T-helper 17 cell (primary cell): ENCODE results near the gene MGAT5. TPM values are rescaled to one million over a fixed set of nuclear protein-coding genes. Genes with fewer than 3 reads are reported as not detected.

Experiments used
- ATAC-seq: fragments of 150-1000 bp; cut with Tn5 transposase; 2 replicates; pipeline ENCODE4 v1.10.0; 2021; ENCODE audit warnings: mild to moderate bottlenecking, moderate library complexity
- DNase-seq, 3 donors: peaks; one replicate each; pipeline versions ENCODE4 v3.0.0 to v3.0.0-alpha.2; 2020 to 2021
- H3K9me3 ChIP-seq: one replicate; pipeline ENCODE4 v1.7.0; 2013; ENCODE audit warnings: low read length, mild to moderate bottlenecking; ENCODE audit not compliant: control insufficient read depth, poor library complexity, severe bottlenecking
- H3K27ac Mint-ChIP-seq: one replicate; pipeline ENCODE4 v1.8.0; 2022; ENCODE audit warnings: mild to moderate bottlenecking, moderate library complexity, mixed read lengths
- H3K27me3 Mint-ChIP-seq: one replicate; pipeline ENCODE4 v1.8.0; 2022; ENCODE audit warnings: mixed read lengths
- H3K36me3 Mint-ChIP-seq: one replicate; pipeline ENCODE4 v1.8.0; 2022; ENCODE audit warnings: low read depth, mixed read lengths
- H3K4me1 Mint-ChIP-seq: one replicate; pipeline ENCODE4 v1.8.0; 2022; ENCODE audit warnings: mild to moderate bottlenecking, mixed read lengths
- H3K4me3 Mint-ChIP-seq: one replicate; pipeline ENCODE4 v1.8.0; 2022; ENCODE audit warnings: mild to moderate bottlenecking, moderate library complexity, mixed read lengths
- total RNA-seq, 4 donors: library from RNA in 2 of 4; stranded (reverse) in 2 of 4; gene quantifications; one replicate each; pipeline ENCODE4 v1.2.3 and lab custom pipeline; 2022 to 2026

The MGAT5 gene, protein sequence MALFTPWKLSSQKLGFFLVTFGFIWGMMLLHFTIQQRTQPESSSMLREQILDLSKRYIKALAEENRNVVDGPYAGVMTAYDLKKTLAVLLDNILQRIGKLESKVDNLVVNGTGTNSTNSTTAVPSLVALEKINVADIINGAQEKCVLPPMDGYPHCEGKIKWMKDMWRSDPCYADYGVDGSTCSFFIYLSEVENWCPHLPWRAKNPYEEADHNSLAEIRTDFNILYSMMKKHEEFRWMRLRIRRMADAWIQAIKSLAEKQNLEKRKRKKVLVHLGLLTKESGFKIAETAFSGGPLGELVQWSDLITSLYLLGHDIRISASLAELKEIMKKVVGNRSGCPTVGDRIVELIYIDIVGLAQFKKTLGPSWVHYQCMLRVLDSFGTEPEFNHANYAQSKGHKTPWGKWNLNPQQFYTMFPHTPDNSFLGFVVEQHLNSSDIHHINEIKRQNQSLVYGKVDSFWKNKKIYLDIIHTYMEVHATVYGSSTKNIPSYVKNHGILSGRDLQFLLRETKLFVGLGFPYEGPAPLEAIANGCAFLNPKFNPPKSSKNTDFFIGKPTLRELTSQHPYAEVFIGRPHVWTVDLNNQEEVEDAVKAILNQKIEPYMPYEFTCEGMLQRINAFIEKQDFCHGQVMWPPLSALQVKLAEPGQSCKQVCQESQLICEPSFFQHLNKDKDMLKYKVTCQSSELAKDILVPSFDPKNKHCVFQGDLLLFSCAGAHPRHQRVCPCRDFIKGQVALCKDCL
- total RNA-seq (100 to 1,000 TPM; 120 to 127 TPM), total RNA-seq (lab: John Stamatoyannopoulos, UW) (197 to 203 reads per million in 2 donors)

DNA sequence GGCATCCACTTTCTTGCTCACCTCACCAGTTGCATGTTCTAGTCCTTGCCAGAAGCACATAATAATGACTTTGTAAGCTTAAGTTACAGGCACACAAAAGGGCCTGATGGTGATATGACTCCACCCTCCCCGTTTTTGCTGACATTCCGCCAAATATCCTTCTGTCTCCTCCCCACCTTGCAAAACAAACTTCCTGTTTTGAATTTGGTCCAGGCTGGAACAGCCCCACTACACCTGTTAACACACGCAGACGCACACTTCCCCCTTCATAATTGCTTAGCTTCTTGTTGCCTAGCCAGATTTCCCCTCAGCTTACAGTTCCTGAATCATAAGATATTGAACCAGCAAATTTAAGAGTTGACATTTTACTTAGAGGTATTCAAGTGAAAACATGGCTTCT lies at the start of gene MGAT5:
Gene MGAT5, plus strand, starts transcription at position 269 of the 400 bp plus-strand sequence. CDS start 332 bp downstream, outside the sequence.
- H3K4me1 Mint-ChIP-seq = peaks cover 74% of the 10 kb centered on the region
- H3K4me3 Mint-ChIP-seq = peak within 1 kb of the TSS; percentile 39
- no peaks in the 10 kb centered on the region for H3K9me3 ChIP-seq
- peaks cover 5% of the 10 kb centered on the region for H3K36me3 Mint-ChIP-seq
- H3K27me3 Mint-ChIP-seq = no peaks in the 10 kb centered on the region
- DNase-seq (no peak), ATAC-seq (no peak)
- H3K27ac Mint-ChIP-seq = peak within 1 kb of the TSS; percentile 90

DNA sequence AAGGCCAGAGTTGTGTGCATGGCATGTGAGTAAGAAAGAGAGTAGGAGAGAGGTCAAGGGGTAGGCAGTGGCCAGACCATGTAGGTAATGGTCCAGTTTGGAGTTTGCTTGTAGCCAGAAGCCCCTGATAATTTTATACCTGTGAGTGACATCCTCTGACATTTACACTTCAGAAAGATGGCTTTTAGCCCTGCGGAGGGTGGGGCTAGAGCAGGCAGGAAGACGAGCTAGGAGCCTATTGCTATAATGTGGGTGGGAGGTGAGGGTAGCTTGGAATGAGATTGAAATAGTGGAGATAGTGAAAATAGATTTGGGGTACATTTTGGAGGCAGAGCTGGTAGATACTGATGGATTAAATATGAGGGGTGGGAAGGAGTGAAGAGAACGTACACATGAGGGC lies 48.8 kb upstream of the MGAT5 start:
- Mint-ChIP-seq H3K36me3 (no peaks in the 10 kb centered on the region), H3K27me3 (no peaks in the 10 kb centered on the region), H3K27ac (no peak overlapping the region), H3K4me3 (no peak overlapping the region), H3K4me1 (peaks cover 36% of the 10 kb centered on the region)
- no peak for ATAC-seq
- H3K9me3 ChIP-seq = no peaks in the 10 kb centered on the region
- no peak for DNase-seq

DNA sequence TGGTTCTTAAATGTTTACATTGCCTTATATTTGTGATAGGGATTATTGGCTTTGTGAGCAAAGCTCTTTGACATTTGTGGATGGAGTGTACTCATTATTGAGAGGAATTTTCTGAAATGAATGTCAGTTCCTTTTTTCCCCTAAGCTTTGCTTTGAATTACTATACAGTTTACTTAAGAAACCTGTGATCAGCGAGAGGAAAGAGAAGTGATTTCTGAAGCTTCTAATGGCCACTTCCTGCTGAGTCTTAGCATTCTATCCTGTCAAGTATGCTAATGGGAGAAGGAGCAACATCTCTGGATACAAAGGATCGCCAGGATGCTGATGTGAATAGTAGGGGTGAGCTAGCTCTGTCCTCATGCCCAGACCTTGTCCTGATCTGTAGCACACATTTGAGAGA lies 47.8 kb upstream of the MGAT5 start:
- no peaks in the 10 kb centered on the region for H3K27me3 Mint-ChIP-seq
- H3K4me1 Mint-ChIP-seq = peaks cover 31% of the 10 kb centered on the region
- ATAC-seq (peak; percentile 27), DNase-seq (no peak)
- peak overlapping the region; percentile 47 for H3K4me3 Mint-ChIP-seq
- no peaks in the 10 kb centered on the region for H3K9me3 ChIP-seq
- no peak overlapping the region for H3K27ac Mint-ChIP-seq
- no peaks in the 10 kb centered on the region for H3K36me3 Mint-ChIP-seq

DNA sequence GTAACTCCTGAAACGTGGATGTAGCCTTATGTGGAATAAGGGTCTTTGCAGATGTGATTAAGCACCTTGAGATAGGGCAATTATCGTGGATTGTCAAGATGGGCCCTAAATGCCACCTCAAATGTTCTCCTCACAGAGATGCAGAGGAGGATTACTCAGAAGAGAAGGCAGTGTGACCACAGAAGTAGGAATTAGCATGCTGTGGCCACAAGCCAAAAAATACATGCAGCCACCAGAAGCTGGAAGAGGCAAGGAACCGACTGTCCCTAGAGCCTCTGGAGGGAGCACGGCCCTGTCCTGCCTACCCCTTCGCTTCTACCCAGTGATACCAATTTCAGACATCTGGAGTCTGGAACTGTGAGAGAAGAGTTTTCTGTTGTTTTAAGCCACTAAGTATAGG lies 47.3 kb upstream of the MGAT5 start:
- Mint-ChIP-seq H3K4me3 (no peak overlapping the region), H3K36me3 (no peaks in the 10 kb centered on the region), H3K27ac (no peak overlapping the region), H3K4me1 (peaks cover 27% of the 10 kb centered on the region), H3K27me3 (no peaks in the 10 kb centered on the region)
- ATAC-seq (peak; percentile 21), DNase-seq (no peak)
- H3K9me3 ChIP-seq = no peaks in the 10 kb centered on the region

DNA sequence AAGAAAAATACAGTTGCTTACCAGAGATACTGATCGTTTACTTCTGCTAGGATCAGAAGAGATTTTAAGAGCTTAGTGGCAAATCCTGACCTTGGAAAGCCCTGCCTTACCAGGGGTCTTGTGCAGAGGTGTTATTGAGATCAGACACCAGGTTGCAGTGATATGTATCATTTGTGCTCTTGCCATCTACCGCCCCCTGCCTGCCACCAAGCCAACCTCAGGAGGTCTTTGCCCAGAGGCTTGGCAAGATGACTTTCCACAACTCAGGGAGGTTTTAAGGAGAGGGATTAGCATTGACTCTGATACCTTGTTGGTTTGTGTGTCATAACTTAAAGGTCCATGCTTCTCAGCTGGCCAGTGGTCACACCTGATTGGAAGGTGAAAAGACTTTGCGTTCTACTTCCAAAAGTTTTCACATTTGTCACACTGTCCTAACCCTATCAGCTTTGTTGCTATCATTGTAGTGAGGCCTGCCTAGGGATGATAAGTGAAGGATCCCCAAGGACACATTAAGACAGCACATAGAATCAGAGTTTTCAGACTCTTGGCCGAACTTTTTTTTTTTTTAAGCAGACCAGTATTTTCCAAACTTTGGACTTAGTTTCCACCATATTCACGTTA lies 46.2 kb upstream of the MGAT5 start:
- no peak overlapping the region for H3K27ac Mint-ChIP-seq
- ATAC-seq (peak; percentile 93), DNase-seq (peak; percentile 41 to 59 (median 52))
- peaks cover 19% of the 10 kb centered on the region for H3K4me1 Mint-ChIP-seq
- H3K9me3 ChIP-seq = no peaks in the 10 kb centered on the region
- H3K27me3 Mint-ChIP-seq = no peaks in the 10 kb centered on the region
- H3K36me3 Mint-ChIP-seq = no peaks in the 10 kb centered on the region
- H3K4me3 Mint-ChIP-seq = peak overlapping the region; percentile 65

DNA sequence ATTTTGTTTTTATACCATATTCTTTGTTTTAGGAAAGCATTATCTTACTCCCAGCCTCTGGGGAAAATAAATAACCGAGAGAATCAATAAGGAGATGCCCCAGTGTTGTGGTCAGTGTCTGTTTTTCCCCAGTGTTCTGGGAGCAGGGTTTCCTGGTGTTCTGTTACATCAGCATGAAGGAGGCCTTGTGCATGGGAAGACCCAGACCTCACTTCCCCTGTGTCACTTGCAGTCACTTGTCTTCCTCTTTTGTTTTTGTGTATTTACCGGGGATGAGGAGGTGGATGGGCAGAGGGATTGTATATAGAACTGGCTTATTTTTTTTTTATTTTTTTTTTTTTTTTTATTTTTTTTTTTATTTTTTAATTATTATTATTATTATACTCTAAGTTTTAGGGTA lies 45.0 kb upstream of the MGAT5 start:
- Mint-ChIP-seq H3K27ac (no peak overlapping the region), H3K27me3 (no peaks in the 10 kb centered on the region), H3K4me3 (no peak overlapping the region), H3K36me3 (no peaks in the 10 kb centered on the region), H3K4me1 (peaks cover 20% of the 10 kb centered on the region)
- no peaks in the 10 kb centered on the region for H3K9me3 ChIP-seq
- DNase-seq (no peak), ATAC-seq (no peak)

DNA sequence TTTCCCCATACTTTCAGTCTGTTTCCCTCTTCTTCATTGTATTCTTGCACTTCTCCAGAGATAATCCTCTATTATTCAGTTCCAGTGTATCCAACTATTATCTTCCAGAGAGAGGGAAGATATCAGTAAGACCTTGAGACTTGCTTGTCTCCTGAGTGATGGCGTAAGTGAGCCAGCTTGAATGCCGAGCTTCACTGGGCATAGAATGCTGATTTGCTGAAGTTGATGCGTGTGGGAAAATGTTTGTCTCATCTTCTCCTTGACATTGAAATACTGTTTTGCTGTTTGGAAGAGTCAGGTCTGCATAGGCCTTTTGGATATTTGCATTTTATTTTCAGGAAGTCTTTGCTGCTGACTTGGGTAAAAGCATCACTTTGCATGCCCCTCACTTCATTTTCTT lies 41.1 kb upstream of the MGAT5 start:
- H3K9me3 ChIP-seq = no peaks in the 10 kb centered on the region
- Mint-ChIP-seq H3K4me1 (peaks cover 35% of the 10 kb centered on the region), H3K36me3 (peaks cover 2% of the 10 kb centered on the region), H3K27ac (no peak overlapping the region), H3K27me3 (no peaks in the 10 kb centered on the region), H3K4me3 (no peak overlapping the region)
- DNase-seq = no peak
- no peak for ATAC-seq

DNA sequence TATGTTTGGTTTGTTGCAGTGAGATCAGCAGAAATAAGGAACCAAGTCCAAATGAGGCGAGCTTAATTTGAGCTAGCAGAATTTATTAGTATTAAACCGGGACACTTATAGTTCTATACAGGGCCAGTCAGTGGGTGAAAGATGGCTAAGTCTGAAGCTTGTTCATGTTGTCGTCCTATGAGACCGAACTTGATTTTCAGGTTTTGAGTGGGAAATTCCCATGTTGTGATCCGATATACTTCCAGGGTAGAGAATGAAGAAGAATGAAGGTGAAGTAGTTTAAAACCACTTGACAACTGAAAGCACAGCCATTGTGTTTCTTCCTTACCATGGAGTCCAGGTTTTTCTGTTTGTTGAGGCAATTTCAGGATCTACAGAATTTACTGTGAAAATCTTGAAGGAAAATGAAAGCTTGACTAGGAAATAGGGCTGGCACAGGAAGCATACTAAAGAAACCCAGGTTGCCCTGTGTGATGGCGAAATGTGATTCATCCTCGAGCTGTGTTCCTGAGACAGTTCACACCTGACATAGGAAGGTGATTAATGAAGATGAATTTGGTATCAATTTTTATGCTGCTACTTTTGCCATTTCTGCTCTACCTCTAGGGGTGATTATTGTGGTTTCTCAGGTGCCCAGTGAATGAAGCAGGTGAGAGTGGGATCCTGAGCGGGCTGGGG lies 37.6 kb upstream of the MGAT5 start:
- H3K9me3 ChIP-seq = no peaks in the 10 kb centered on the region
- H3K36me3 Mint-ChIP-seq = peaks cover 4% of the 10 kb centered on the region
- no peak for ATAC-seq
- peaks cover 63% of the 10 kb centered on the region for H3K4me1 Mint-ChIP-seq
- no peak for DNase-seq
- peak overlapping the region; percentile 90 for H3K4me3 Mint-ChIP-seq
- no peaks in the 10 kb centered on the region for H3K27me3 Mint-ChIP-seq
- peak overlapping the region; percentile 98 for H3K27ac Mint-ChIP-seq

DNA sequence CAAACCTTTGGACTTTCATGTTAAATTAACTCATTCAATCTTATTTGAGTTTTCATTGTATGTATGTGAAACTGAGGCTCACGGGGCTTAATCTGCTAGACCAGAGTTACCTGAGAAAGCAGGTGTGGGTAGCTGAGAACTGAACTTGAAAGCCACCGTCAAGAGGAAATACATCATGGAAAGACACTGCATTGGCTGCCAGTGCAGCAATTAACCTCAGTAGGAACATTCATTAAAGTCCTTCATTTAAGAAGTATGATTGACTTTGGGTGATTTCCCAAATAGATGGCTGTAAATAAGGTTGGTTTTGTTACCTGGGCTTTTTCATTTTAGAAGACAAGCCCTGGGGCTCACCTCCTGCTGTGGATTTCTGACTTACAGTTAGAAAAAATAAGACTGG lies 36.5 kb upstream of the MGAT5 start:
- DNase-seq = no peak
- peak overlapping the region; percentile 98 for H3K27ac Mint-ChIP-seq
- peaks cover 69% of the 10 kb centered on the region for H3K4me1 Mint-ChIP-seq

DNA sequence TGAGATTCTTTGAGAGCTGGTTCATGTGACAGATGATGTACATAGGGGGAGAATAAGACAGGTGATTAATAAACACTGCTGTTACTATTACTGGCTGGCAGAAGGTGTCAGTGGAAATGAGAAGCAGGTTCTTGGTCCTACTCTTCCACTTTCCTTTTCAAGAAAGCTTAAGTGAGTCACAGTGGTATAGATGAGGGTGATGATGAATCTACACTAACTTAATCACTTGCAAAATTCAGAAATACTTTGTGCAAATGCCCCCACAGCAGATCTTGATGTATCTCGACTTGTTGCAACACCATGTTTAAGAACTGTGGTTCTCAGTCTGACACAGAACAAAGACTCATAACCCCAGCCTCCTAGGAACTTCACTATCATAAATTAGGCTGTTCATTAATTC lies 35.9 kb upstream of the MGAT5 start:
- DNase-seq = no peak
- peaks cover 65% of the 10 kb centered on the region for H3K4me1 Mint-ChIP-seq
- H3K4me3 Mint-ChIP-seq = peak overlapping the region; percentile 90
- peak overlapping the region; percentile 98 for H3K27ac Mint-ChIP-seq
- H3K27me3 Mint-ChIP-seq = no peaks in the 10 kb centered on the region
- H3K36me3 Mint-ChIP-seq = peaks cover 4% of the 10 kb centered on the region
- peak; percentile 65 for ATAC-seq
- no peaks in the 10 kb centered on the region for H3K9me3 ChIP-seq

More for the DNA sequence above, 36.5 kb upstream of the MGAT5 start:
- no peaks in the 10 kb centered on the region for H3K9me3 ChIP-seq
- Mint-ChIP-seq H3K36me3 (peaks cover 4% of the 10 kb centered on the region), H3K4me3 (peak overlapping the region; percentile 90), H3K27me3 (no peaks in the 10 kb centered on the region)
- ATAC-seq = peak; percentile 61

DNA sequence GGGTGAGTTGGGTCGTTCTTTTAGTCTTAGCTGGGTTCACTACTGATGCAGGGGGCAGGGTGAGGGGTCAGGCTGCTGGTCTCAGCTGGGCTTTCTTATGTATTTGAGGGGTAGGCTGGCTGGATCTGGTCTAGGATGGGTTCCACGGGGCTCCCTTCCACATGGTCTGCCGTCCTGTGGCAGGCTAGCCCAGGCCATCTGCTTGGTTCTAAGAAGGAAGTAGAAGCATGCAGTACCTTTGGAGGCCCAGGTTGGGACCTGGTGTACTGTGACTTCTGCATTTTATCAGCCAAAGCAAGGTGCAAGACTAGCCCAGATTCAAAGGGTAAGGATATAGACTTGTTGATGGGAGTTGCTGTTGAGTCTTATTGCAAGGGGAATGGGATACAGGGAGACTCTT lies 35.5 kb upstream of the MGAT5 start:
- no peaks in the 10 kb centered on the region for H3K27me3 Mint-ChIP-seq
- peaks cover 64% of the 10 kb centered on the region for H3K4me1 Mint-ChIP-seq
- peaks cover 4% of the 10 kb centered on the region for H3K36me3 Mint-ChIP-seq
- H3K9me3 ChIP-seq = no peaks in the 10 kb centered on the region
- peak overlapping the region; percentile 98 for H3K27ac Mint-ChIP-seq
- ATAC-seq (peak; percentile 37), DNase-seq (no peak)
- peak overlapping the region; percentile 90 for H3K4me3 Mint-ChIP-seq

DNA sequence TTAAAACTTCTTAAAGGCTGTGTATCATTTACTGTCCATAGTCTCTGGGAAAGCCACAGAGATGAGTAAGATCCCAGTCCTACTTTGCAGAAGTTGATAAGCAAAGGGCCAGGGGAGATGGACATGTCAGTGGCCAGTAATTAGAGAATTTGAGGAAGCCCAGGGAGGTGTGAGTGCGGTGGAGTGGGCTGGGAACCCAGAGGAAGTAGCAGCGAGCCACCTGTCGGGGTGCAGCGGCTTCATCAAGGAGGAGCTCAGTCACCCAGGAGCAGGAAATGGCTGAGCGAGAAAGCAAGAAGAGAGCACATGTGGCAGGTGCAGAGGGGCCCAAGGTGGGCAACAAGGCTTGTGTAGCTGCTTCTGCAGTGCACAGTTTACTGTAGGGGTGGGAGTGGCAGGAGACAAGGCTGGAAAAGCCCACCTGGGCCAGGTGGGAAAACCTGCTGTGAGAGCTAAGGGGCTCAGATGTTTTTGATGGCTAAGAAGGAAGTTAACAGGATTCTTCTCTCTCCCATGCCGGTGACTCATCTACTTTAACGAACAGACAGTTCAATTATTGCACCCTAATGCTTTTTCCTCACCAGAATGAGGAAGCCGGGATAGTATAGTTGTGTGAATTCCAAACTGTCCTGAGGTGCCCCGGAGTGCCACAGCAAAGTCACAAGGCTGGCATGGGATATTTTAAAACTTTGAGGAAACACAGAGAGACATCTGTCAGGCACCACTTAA lies 34.8 kb upstream of the MGAT5 start:
- peak in 2 of 3 donors; percentile 23 to 35 for DNase-seq
- peak overlapping the region; percentile 90 for H3K4me3 Mint-ChIP-seq
- H3K9me3 ChIP-seq = no peaks in the 10 kb centered on the region
- peak overlapping the region; percentile 98 for H3K27ac Mint-ChIP-seq
- peaks cover 63% of the 10 kb centered on the region for H3K4me1 Mint-ChIP-seq
- H3K36me3 Mint-ChIP-seq = peaks cover 4% of the 10 kb centered on the region
- peak; percentile 62 for ATAC-seq
- no peaks in the 10 kb centered on the region for H3K27me3 Mint-ChIP-seq
